ENCODE results near the gene GPC3. TPM values are rescaled to one million over a fixed set of nuclear protein-coding genes. Genes with fewer than 3 reads are reported as not detected.
A peak's percentile ranks its signal among the peaks of the same experiment; 100 is the strongest.

Gene GPC3
- polyA plus RNA-seq, 10 donors = 333 to 857 (median 404) TPM

DNA sequence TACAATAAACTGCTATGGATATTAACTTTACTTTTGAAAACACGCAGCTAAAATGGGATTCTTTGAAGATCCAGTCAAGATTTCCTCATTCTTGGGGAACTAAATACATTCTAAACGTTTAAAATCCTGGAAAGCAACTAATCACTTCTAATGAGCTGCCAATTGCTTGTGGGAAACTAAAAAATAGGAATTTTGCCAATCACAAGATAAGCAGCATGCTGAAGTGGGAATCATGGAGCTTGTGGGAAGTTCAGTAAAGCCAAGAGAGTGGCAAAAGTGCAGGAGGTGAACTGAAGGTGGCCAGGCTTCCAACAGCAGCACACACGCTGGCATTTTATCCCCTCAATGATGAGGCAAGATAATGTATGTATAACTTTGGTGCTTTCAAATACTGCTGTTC is 133.0 kb downstream of the GPC3 start:
- no peak for DNase-seq

DNA sequence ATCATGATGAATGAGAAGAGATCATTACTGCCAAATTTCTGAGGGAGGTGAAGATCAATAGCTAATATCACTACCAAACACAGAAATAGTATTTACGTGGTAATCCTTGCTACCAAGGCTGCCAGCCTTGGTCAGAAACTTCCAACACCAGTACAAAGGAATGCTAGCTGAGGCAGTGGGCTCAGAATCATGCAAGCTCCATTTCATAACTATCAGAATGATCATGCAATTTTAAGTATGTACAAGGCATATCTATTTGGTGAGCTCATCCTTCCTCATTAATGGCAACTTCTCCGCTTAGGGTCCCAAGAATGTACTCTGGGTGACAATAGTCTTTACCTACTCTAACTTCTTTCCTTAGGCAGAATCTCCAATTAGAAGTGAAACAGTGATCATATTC is 135.0 kb downstream of the GPC3 start:
- no peak for DNase-seq

DNA sequence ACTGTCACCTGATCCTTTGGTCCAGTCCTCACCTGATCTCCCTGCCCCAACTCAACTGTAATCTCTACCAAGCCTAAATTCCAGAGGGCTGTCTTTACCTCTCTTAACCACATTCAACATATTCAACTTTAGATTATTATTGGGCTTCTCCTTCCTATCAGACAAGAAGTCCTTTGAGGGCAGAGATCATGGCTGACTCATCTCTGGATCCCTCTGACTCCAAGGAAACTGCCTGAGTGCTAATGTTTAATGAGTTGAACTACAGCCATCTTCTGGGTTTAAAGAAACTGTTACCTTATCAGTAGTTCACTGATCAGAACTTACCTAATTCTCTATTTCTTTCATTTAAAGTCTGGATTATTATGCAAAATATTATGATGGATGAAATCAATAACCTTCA is 135.7 kb downstream of the GPC3 start:
- no peak for DNase-seq

DNA sequence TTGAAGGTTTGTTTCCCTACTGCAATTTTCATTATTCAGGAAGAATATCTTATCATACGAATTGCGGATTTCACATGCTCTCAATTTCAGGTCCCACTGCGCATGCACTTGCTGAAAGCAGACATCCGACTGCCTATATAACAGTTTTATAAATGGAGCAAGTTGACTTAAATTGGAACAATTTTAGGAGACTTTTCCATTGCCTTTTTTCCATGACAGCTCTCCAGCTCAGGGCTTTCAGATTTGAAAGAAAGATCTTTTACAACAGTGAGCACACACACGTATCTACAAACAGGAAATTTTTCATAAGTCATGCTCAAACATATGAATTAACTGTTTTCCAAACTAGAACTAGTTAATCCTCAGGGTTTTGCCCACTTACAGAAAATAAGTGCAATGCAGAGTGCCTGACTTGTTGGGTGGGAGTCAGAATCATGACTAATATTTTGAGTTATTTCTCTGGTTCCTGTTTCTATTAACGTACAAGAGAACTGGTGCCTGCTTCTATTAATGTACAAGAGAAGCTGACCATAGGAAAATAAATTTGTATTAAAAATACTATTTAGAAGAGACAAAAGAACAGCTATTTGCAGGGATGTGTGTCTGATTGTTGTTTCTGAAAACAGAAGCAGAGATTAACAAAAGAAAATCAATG is 137.9 kb downstream of the GPC3 start:
- peak in 1 of 3 donors; percentile 57 for DNase-seq

DNA sequence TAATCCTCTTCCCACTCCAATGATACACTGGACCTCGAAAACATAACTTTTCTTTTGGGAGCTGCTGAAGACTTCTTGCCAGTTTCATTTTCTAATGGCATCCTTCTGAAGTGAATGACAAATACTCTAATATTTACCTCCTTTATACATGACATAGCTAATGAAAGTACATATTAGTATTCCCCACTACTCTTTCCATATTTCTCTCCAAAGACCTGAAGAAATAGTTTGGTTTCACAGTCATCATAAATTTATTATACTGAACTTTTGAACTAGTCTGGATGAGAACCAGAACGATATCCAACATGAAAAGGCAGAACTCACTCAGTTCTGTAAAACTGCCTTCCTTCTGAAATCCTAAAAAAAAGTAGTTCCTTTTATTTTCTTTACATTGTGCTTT is 139.1 kb downstream of the GPC3 start:
- peak in 2 of 3 donors; percentile 47 to 64 for DNase-seq

DNA sequence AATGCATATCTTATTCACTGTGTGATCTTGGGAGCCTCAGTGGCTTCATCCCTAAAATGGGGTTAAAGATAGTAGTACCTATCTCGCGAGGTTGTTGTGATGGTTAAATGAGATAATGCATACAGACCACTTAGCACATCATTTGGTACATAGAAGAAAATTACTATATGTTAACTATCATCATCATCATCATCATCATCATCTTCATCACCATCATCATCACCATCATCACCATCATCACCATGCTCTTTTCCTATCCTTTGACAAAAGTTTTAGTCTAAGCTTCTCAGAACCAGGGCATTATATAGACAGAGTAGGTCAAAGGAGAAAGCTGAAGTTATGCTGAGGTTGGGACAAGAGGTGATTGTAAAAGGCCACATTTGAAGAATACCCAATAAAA is 145.0 kb downstream of the GPC3 start:
- no peak for DNase-seq

DNA sequence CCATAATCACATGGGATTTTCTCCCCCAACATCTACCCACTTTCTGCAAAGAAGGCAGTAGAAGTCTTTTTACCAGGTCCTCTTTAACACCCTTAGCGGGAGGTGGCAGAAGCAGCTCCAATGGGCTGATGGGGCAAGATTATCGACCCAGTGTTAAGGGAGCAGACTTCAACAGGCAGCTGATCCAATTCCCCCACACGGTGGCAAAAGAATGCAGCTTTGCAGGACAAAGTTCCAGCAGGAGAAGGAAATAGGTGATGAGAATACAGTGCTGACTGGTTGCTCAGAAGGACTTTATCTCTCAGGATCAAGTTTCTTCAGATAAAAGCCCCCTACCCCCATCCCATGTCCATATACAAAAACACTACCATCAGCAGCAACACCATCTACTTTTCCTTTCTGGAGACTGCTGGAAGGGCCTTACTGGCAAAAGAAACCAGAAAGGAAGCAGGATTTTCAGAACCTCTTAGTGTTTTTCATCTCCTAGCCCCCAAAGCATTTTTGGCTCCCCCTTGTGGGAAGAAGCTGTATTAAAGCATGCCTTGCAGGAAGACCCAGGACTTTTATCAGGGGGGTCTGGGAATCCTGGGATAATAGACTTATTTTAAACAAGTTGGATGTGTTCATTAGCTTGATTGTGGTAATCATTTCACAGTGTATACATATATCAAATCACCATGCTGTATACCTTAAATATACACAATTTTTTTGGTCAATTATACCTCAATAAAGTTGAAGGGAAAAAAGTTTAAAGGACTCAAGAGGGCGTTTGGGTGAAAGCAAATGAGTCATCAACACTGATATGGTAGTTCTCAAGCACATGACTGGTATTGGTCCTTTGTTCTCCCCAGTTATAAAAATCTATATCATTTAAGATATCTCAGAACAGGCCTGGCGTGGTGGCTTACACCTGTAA is 146.4 kb downstream of the GPC3 start:
- DNase-seq = peak in 2 of 3 donors; percentile 39 to 52

DNA sequence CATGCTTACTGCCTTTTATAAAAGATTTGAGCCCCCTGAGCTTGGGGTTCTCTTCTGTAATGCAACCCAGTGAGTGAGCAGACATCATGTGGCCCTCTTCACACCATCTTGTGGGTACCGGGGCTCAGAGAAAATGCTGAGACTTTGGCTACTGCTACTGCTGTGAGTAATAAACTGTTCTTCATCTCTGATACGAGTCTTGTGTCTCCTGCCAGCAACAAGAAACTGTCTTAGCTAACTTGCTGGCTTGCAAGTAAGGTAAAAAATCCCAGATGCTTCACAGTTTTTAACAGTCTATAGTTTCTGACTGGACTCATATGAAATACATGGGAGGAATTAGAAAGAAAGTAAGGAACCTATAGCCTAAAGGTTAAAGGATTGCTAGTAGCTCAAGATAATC is 148.3 kb downstream of the GPC3 start:
- peak in 1 of 3 donors; percentile 55 for DNase-seq

DNA sequence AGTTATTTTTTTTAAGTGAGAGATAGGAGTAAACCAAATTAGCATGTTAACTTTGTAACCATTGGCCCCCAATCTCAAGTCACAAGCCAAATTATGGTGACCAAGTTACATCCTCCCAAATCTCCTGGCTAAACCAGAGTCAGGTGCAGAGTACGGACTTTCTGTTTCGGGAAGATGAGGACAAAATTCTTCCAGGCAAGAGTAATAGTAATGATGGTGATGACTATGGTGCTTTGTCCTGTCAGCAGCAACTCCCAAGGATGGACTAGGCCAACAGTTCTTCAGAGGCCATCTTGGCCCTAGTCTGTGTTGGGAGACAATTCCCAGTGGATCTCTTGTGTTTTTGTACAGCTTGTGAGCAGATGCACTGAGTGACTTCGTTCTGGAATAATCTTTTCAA is 148.8 kb downstream of the GPC3 start:
- peak in 1 of 3 donors; percentile 64 for DNase-seq

DNA sequence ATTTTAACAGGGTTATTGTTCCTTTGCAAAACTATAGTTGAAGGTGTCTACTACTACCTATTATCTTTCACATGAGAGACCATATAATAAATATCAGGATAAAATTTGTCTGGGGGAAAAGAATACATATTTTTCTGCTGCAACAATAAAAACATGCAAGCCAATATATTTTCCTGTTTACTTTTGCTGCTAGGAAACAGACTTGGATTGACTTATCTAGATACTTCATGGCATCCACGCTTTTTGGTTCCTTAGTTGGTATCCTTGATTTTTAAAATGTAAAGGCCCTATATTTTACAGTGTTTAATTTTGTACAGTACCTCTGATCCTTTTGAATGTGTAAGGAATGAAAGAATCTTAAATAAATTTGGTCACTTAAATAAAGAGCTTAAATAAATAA is 150.6 kb downstream of the GPC3 start:
- peak in 1 of 3 donors; percentile 59 for DNase-seq

DNA sequence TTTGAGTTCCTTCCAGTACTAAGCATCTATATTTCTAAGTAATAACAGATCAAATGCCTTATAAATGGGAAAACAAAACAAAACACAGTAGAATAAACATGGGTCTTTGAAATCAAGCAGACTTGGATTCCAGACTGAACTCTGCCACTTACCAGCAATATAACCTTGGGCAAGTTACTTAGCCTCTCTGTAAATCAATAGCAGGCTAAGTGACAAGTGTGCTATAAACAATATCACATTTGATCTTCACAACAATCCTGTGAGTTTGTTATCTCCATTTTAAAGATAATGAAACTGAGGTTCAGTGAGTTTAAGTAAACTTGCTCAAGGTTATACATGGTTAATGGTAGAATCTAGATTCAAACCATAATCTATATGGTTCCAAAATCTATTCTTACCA is 165.8 kb downstream of the GPC3 start:
- DNase-seq = no peak

DNA sequence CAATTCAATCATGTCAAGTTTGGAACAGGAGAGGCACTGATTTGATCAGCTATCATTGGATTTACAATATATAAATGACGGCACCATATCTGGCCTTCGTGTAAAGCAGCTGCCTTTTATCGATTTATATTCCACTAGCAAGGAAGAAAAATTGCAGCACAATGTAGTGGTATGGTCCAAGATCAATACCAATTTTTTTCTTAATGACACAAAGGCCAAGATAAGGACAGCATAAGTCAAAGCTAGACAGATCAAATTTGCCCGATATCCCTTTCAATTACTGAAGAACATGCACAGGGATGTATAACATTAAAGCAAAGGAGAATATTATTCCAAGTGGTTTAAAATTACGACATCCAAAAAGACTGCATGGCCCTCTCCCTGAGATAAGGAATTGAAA is 167.4 kb downstream of the GPC3 start:
- no peak for DNase-seq

DNA sequence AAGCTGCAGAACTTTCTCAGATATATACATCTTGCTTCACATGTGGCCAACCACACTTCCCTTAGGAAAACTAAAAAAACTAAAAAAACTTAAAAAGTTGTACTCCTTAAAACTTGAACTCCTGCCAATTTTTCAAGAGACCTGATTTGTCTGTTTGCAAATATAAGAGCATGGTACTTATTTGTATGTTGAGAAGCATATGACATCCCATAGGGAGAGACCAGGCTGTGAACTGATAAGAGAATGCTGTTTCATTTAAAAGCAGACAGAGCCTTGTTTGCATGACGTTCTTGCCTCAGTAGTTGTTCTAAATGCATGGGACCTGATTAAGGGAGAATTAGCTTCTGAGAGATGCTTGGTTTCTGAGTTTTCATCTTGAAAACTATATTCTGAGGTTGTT is 169.9 kb downstream of the GPC3 start:
- no peak for DNase-seq

DNA sequence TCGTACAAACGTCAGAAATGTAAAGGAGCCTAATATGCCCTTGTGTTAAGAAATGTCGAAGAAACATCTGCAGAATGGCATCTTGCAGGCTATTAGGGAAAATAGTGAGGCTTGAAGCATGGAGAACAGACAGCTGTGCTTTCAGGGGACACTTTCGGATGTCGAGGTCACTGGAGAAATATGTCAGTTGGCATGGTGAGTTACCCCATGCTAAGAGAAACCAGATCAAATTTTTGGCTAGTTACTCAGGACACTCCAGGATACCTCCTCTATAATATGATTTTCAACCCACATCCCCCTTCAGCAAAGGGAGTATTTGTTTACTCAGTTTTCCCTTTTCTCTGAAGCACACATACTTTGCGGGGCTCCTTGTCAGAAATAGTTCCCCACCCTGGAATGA is 171.4 kb downstream of the GPC3 start:
- no peak for DNase-seq

DNA sequence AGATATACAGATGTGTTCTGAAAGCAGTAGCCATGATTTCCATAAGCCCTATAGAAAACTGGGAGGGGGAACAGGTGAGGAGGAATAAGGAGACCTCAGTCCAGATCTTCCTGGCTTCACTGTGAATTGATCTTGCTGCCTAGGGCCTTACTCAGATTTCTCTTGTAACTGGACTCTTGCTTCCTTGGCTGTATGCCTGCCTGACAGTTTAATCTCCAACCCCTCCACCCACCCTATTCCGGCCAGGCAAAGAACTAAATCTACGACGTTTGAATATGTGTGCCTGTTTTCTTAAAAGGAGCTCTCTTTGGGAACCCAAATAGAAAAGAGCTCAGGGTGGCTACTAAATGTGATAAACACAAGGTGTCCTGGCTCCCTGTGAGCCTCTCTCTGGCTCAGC is 173.0 kb downstream of the GPC3 start:
- DNase-seq = peak in 1 of 3 donors; percentile 54

DNA sequence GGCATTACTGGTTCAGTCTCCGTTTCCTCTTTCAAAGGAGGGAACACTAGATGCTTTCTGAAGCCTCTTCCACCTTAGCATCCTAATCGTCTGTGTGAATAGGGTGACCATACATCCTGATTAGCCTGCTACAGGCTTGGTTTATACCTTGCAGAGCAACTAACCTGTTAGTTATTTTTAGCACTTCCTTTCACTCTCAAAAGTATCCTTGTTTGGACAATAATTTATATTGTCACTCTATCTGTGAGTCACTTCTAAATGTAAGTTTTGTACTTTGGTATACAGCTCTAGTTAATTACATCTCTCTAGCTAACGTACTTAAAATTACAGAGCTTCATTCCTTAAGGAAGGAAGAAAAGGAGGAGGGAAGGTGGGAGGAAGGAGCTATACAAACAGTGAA is 174.5 kb downstream of the GPC3 start:
- no peak for DNase-seq

DNA sequence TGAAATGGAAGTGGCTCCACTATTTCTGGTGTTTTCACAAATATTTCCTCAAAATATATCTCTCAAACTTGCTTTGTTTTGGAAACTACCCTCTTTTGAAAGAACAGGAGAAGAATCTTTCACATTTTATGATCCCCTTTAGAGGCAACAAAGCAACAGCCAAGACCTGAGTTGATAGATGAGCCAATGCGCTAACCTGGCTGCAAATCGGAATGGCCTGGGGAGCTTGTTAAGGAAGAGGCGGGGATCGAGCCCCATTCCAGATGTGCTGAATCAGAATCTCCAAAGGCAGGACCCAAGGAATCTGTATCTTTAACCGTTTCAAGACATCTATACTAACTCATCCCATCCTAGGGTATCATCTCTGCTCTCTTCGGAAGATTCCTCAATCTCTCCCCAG is 181.3 kb downstream of the GPC3 start:
- DNase-seq = peak; percentile 10 to 75 (median 31)

DNA sequence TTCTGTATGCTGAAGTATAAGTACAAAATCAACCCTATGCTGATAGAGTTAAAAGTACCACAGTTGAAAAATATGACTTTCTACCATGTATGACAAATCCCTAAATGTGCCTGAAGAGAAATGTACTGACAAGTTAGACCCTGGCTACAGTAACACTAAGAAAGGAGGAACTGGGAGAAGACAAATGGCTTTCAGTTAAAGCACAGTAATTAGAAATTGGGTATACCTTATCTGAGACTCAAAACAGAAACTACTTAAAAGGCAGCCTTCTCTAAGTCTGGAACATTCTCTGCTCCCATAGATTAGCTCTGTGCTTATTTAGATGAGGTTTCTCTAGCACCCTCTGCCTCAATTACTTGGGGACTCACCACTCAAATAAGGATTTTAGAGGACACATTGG is 189.1 kb downstream of the GPC3 start:
- DNase-seq = no peak

DNA sequence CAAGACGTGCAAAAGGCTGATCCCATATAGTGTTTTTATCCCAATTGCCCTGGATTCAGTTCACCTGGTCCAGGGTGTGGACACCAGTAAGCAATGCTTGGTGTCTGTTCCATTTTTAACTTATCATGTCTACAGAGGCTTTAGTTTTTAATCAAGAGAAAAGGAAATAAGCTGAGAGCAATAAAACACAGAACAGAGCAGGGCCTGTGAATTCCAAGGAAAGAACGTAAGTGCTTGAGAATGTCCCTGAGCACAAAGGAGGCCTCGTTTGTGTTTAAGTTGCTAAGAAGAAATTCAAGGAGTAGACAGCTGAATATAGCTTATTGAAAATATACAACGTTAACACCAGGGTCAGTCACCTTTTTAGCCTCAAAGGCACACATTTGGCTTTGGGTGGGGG is 191.3 kb downstream of the GPC3 start:
- peak; percentile 7 to 69 (median 31) for DNase-seq

DNA sequence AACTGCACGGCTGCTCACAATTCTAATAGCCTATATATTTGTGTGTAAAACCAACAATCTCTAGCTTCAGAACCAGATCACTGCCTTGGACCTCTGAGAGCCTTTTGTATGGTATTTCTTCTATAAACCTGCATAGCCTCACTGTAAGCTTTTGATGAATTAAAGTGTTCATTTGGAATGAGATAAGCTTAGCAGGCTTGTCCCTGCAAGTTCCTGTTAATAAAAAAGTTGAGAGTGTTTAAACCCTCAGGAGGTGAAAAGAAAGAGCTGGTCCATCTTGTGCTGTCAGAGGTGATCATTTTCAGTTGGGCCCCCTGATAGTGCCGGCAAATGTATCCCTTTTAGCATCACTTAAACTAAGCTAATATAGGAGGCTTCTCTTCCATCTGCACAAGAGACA is 191.8 kb downstream of the GPC3 start:
- DNase-seq = no peak

DNA sequence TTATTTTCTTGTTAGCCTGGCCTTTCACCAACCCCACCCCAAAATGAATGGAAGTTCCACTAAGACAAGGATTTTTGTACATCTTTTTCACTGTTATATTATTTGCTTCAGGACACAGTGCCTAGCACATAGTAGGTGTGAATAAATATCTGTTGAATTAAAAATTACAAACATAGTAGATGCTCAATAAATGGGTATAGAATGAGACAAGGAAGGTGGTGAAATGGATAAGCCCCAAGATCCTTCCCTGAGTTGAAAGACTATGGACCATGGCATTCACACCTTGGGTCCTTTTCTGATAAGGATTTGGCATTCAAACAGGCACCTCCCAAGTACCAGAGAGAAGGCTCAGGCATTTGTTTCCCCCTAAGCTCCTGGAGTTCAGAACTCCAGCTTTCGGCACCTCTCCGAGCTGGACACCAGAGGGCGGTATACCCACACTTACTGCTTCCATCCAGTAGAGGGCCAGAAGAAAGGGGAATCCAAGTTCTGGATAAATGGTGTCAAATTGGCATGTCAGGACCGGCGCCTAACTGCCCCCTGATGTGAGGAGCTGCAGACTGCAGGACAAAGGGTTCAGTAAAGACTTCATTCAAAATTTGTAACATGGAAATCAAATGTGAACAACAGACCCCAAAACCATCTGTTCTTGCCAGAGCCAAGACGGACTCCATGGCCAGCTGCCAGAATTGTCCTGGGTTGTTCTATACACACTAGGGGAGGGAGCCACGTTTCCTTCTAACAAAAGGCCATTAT is 193.0 kb downstream of the GPC3 start:
- peak; percentile 59 to 83 (median 77) for DNase-seq

DNA sequence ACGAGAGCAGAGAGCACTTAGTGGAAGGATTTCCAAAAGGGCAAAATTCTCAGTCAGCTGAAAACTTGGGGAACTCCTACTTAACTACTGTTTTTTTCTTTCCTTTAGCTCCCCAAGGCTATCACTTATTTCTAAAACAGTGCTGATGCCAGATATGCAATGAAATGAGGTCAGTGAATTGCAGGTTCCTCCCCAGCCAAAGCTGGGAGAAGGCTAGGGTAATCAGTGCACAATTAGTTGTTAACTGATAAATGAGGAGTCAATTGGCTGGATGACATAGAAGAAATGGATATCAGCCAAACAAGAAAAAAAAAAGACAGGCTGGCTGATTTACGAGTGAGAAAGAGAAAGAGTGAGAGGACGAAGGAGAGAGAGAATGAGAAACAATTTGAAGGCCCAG is 195.6 kb downstream of the GPC3 start:
- DNase-seq = peak in 1 of 3 donors; percentile 38

DNA sequence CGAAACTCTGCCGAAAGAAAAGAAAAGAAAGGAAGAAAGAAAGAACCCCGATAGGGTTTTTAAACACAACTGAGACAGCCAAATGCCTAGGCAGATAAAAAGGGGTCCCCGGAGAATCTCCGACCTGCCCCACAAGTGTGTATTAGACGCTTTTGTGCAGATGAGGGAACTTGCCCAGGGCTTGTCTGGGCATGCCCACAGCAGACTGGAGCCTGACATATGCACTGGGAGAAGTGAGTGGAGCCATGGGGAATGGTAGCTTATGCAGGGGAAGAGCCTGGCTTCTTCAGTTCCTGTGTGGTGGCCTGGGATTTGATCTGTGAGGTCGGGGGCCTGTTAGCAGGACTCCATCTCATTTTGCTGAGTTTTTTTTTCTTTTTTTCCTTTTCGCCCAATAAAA is 199.0 kb downstream of the GPC3 start:
- DNase-seq = no peak
